Uterus (tissue), 4 donors: ENCODE results near the gene KANTR. TPM values are rescaled to one million over a fixed set of nuclear protein-coding genes. Genes with fewer than 3 reads are reported as not detected.

ENCODE experiments used
- DNase-seq, 2 donors: peaks; one replicate each; pipeline ENCODE4 v3.0.0-alpha.2; 2019 to 2020
- H3K27ac ChIP-seq, 2 donors: fragments of 200-600 bp; sonication (generic); 1 replicate in 1 of 2; 2 replicates in 1 of 2; pipeline ENCODE4 v1.5.1; 2016 to 2018
- H3K27me3 ChIP-seq, 2 donors: fragments of 200-600 bp; sonication (generic); one replicate each; pipeline ENCODE4 v1.5.1; 2018 to 2019; ENCODE audit warnings: control low read depth in 1 of 2
- H3K36me3 ChIP-seq, 2 donors: fragments of 200-600 bp; sonication (generic); one replicate each; pipeline ENCODE4 v1.5.1; 2019; ENCODE audit warnings: control low read depth in 1 of 2
- H3K4me1 ChIP-seq, 2 donors: fragments of 200-600 bp; sonication (generic); one replicate each; pipeline ENCODE4 v1.5.1; 2018 to 2019; ENCODE audit warnings: control low read depth in 1 of 2
- H3K4me3 ChIP-seq, 2 donors: fragments of 200-600 bp; sonication (generic); 1 replicate in 1 of 2; 2 replicates in 1 of 2; pipeline ENCODE4 v1.5.1; 2018 to 2019; ENCODE audit warnings: mild to moderate bottlenecking in 1 of 2
- H3K9me3 ChIP-seq, 2 donors: fragments of 200-600 bp; sonication (generic); one replicate each; pipeline ENCODE4 v1.5.1; 2019; ENCODE audit warnings: control low read depth in 1 of 2
- CTCF ChIP-seq, 4 experiments: fragments of 200-600 bp in 2 of 4; fragments of 450-650 bp in 2 of 4; sonication (generic) in 2 of 4; IDR thresholded peaks; one replicate each; pipeline ENCODE4 v1.5.1; 2016 to 2019; ENCODE audit warnings: antibody characterized with exemption in 4 of 4, mild to moderate bottlenecking in 2 of 4, moderate library complexity in 1 of 4
- POLR2A ChIP-seq, 2 donors: fragments of 450-650 bp; IDR thresholded peaks; one replicate each; pipeline ENCODE4 v1.6.1; 2016; ENCODE audit warnings: antibody characterized with exemption in 2 of 2, mild to moderate bottlenecking in 1 of 2, moderate library complexity in 1 of 2
- intact Hi-C: fragments of 100-400 bp; cut with DNase I; formaldehyde crosslinking; loops from one replicate; pipeline ENCODE4 v1.15.1; 2023; ENCODE audit warnings: low total_unique reads
- total RNA-seq, 4 donors: library from RNA; depleted of rRNA in 3 of 4; stranded (reverse); fragments of >200 nt in 3 of 4; gene quantifications; one replicate each; pipeline versions ENCODE4 v1.1.0 to v1.2.4, GENCODE V29; 2014 to 2023
- donor health status: DM: yes; HTN: yes; CAD: no.

The KANTR gene
- total RNA-seq, 4 donors from 2014 or later, result 22.6 to 71.7 (median 33.6) TPM

- Histone ChIP-seq H3K4me3 (no peak overlapping the region), H3K27ac (peak overlapping the region in 1 of 2 donors; percentile 78), H3K4me1 (no peaks in the 10 kb centered on the region), H3K9me3 (no peaks in the 10 kb centered on the region), H3K36me3 (no peaks in the 10 kb centered on the region), H3K27me3 (no peaks in the 10 kb centered on the region)
- TF ChIP-seq CTCF (IDR thresholded peaks at IDR 0.05) (no peak), POLR2A (IDR thresholded peaks at IDR 0.05) (no peak)
- intact Hi-C loops, result no loop called here
- DNase-seq, result no peak
These were observed 22.9 kb upstream of the KANTR start for GRCh38 chrX:53071064-53071463.

- peak; percentile 68 to 85 for DNase-seq
- TF ChIP-seq POLR2A (IDR thresholded peaks at IDR 0.05) (peak; percentile 24 to 53), CTCF (IDR thresholded peaks at IDR 0.05) (peak; percentile 63 to 75 (median 70))
- intact Hi-C loops, result no loop called here
These were observed 22.1 kb upstream of the KANTR start for GRCh38 chrX:53071604-53072417.

GRCh38 chrX:53072418-53073114, 21.4 kb upstream of the KANTR start:
- no peak for DNase-seq
- no peak for TF ChIP-seq CTCF (IDR thresholded peaks at IDR 0.05)
- no peak for TF ChIP-seq POLR2A (IDR thresholded peaks at IDR 0.05)
- Histone ChIP-seq H3K4me1 (no peaks in the 10 kb centered on the region), H3K9me3 (no peaks in the 10 kb centered on the region), H3K36me3 (no peaks in the 10 kb centered on the region), H3K27ac (peak overlapping the region; percentile 78 to 81), H3K27me3 (no peaks in the 10 kb centered on the region), H3K4me3 (peak overlapping the region in 1 of 2 donors; percentile 39)
- intact Hi-C loops, result no loop called here

More at GRCh38 chrX:53071604-53072417, 22.1 kb upstream of the KANTR start:
- H3K9me3 ChIP-seq, result no peaks in the 10 kb centered on the region
- no peaks in the 10 kb centered on the region for H3K4me1 ChIP-seq
- no peaks in the 10 kb centered on the region for H3K27me3 ChIP-seq
- peak overlapping the region; percentile 31 to 39 for H3K4me3 ChIP-seq
- peak overlapping the region; percentile 78 to 81 for H3K27ac ChIP-seq
- H3K36me3 ChIP-seq, result no peaks in the 10 kb centered on the region

- Histone ChIP-seq H3K27me3 (no peaks in the 10 kb centered on the region), H3K9me3 (no peaks in the 10 kb centered on the region), H3K4me3 (no peak overlapping the region), H3K27ac (peak overlapping the region; percentile 78 to 81), H3K4me1 (no peaks in the 10 kb centered on the region), H3K36me3 (no peaks in the 10 kb centered on the region)
- intact Hi-C loops, result no loop called here
- no peak for TF ChIP-seq POLR2A (IDR thresholded peaks at IDR 0.05)
- no peak for TF ChIP-seq CTCF (IDR thresholded peaks at IDR 0.05)
- no peak for DNase-seq
These were observed 20.8 kb upstream of the KANTR start for GRCh38 chrX:53073115-53073586.

GRCh38 chrX:53075011-53075410, 18.9 kb upstream of the KANTR start:
- no peaks in the 10 kb centered on the region for H3K36me3 ChIP-seq
- DNase-seq, result no peak
- TF ChIP-seq CTCF (IDR thresholded peaks at IDR 0.05), result no peak
- no peaks in the 10 kb centered on the region for H3K9me3 ChIP-seq
- H3K4me3 ChIP-seq, result no peak overlapping the region
- intact Hi-C loops, result no loop called here
- H3K4me1 ChIP-seq, result no peaks in the 10 kb centered on the region
- H3K27me3 ChIP-seq, result no peaks in the 10 kb centered on the region
- H3K27ac ChIP-seq, result no peak overlapping the region
